H1 (cell line): ENCODE measurements around the gene MBP. TPM values are rescaled to one million over a fixed set of nuclear protein-coding genes. Genes with fewer than 3 reads are reported as not detected.

Source experiments
- ASH2L ChIP-seq: fragments of 200-600, 300-600 bp; sonication (generic); IDR thresholded peaks from one replicate; pipeline ENCODE4 v1.7.1; 2017; ENCODE audit warnings: low read length
- BACH1 ChIP-seq: IDR thresholded peaks from 2 replicates; pipeline ENCODE4 v1.6.1; 2012; ENCODE audit warnings: low read length, improper control_type of control experiment
- CHD2 ChIP-seq: IDR thresholded peaks from 2 replicates; pipeline ENCODE4 v1.6.1; 2012; ENCODE audit warnings: low read length, improper control_type of control experiment
- CHD7 ChIP-seq: fragments of 300-600 bp; sonication (generic); IDR thresholded peaks from 2 replicates; pipeline ENCODE4 v1.7.1; 2012; ENCODE audit warnings: low read length, moderate library complexity, mild to moderate bottlenecking, inconsistent platforms; ENCODE audit not compliant: insufficient replicate concordance
- JUND ChIP-seq: IDR thresholded peaks from 2 replicates; pipeline ENCODE4 v1.6.1; 2011; ENCODE audit warnings: mild to moderate bottlenecking, improper control_type of control experiment, low read length
- KDM5A ChIP-seq: fragments of 200-600 bp; IDR thresholded peaks from 2 replicates; pipeline ENCODE4 v1.7.1; 2012; ENCODE audit warnings: mild to moderate bottlenecking, low read length, inconsistent platforms, mixed read lengths
- MAX ChIP-seq: IDR thresholded peaks from 2 replicates; pipeline ENCODE4 v1.6.1; 2012; ENCODE audit warnings: inconsistent platforms
- POLR2AphosphoS5 ChIP-seq: IDR thresholded peaks from 2 replicates; pipeline ENCODE4 v1.6.1; 2011; ENCODE audit warnings: low read depth, low read length
- SIX5 ChIP-seq: IDR thresholded peaks from 2 replicates; pipeline ENCODE4 v1.6.1; 2011; ENCODE audit warnings: mild to moderate bottlenecking, low read depth, low read length
- SUZ12 ChIP-seq: fragments of 200-600 bp; sonication (generic); IDR thresholded peaks from 2 replicates; pipeline ENCODE4 v1.6.1; 2012; ENCODE audit warnings: mild to moderate bottlenecking, inconsistent platforms, low read length, moderate library complexity, mixed read lengths
- polyA plus RNA-seq, 7 experiments: library from polyadenylated mRNA; depleted of rRNA in 3 of 7; stranded (reverse) in 5 of 7; unstranded in 2 of 7; fragments of >200 nt in 5 of 7; fragments of 200-250 nt in 2 of 7; gene quantifications; 1 replicate in 5 of 7; 2 replicates in 1 of 7; 4 replicates in 1 of 7; pipeline versions ENCODE4 v1.2.1 to v1.2.3, GENCODE V29; 2011 to 2013; ENCODE audit warnings: missing spikeins in 2 of 7, mixed read lengths in 2 of 7
- total RNA-seq: library from RNA; stranded (reverse); fragmentation: NEBNext Ultra II Directional; extraction: Animal tissue kit (Norgen Biotek cat#: 25700); gene quantifications from 2 replicates; pipeline ENCODE4 v1.2.1, GENCODE V29; 2021

Gene MBP
- total and polyA plus RNA-seq, 2 of the 8 experiments (the other 6 are each of a cell fraction or from before 2014, with no cell fraction given): 7.7 to 19.2 TPM

DNA sequence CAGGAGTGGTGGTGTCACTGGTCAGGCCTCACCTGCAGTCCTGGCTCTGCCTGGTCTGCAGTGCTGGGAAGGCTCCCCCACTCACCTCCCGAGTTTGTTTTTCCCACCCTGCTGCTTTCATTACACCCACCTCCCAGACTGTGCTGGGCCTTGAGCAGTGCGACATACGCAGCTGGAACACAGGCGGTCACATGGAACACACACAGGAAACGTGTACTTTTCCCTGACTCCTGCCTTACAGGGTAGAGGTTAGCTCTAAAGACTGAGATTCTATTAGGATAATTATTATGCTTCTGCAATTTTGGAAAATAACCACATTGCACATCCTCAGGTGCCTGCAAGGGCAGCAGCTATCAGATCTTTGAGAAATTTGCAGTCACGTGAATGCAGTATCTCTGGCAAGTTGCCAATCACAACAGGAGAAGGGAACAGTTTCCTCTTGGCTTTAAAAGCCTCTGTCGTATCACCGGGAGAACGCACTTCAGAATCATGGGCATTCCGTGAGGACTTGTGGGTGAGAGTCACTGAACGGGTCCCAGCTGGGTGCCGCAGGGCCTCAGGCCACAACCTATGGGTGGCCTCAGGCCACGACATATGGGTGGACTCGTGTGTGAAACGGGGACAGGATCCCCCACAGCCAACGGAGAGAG lies 173.8 kb downstream of the MBP start (continued):
- TF ChIP-seq CHD7 (no peak), SIX5 (no peak), ASH2L (no peak), BACH1 (no peak), SUZ12 (no peak), MAX (no peak), CHD2 (no peak), KDM5A (no peak), POLR2AphosphoS5 (no peak), JUND (no peak)
